ENCODE measurements around the gene HAND1.

The HAND1 gene

DNA sequence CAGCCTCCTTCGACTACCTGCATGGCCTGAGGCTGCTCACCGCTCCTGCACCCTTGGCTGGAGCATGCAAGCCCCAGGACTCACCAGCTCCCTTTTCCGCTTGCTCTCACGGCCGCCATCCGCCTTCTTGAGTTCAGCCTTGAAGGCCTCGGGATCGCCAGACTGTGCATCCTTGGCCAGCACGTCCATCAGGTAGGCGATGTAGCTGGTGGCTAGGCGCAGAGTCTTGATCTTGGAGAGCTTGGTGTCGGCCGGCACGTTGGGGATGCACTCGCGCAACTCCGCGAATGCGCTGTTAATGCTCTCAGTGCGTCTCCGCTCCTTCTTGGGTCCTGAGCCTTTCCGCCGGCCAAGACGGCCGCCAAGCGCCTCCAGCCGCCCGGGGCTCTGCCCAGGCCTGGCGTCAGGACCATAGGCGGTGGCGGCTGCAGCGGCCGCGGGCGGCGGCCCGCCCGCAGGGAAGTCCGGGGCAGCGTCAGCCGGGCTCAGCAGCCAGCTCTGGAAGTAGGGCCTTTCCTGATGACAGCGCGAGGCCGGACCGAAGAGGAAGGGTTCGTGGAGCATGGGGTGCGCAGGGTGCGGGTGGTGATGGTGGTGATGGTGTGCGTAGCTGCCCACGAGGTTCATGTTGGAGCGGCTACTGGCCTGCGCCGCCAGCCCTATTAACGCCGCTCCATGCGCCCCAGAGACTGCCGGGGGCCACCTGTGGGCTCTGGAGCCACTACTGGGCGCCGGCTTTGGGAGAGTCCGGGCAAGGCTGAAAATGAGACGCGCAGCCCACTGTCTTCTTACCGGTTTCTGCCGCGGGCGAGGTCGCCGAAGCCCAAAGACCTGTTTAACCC lies 424 bp downstream of the HAND1 start:
- no peak for DNase-seq

GRCh38 chr5:154476354-154477205 lies 1.4 kb downstream of the HAND1 start:
- DNase-seq: no peak

GRCh38 chr5:154475591-154476353 lies 2.3 kb downstream of the HAND1 start:
- DNase-seq: no peak

- no peak for DNase-seq
Observed at GRCh38 chr5:154474396-154475334, 3.4 kb downstream of the HAND1 start.

GRCh38 chr5:154473581-154474283 lies 4.3 kb downstream of the HAND1 start:
- no peak for DNase-seq

- no peak for DNase-seq
Observed at GRCh38 chr5:154472871-154473580, 5.0 kb downstream of the HAND1 start.

DNA sequence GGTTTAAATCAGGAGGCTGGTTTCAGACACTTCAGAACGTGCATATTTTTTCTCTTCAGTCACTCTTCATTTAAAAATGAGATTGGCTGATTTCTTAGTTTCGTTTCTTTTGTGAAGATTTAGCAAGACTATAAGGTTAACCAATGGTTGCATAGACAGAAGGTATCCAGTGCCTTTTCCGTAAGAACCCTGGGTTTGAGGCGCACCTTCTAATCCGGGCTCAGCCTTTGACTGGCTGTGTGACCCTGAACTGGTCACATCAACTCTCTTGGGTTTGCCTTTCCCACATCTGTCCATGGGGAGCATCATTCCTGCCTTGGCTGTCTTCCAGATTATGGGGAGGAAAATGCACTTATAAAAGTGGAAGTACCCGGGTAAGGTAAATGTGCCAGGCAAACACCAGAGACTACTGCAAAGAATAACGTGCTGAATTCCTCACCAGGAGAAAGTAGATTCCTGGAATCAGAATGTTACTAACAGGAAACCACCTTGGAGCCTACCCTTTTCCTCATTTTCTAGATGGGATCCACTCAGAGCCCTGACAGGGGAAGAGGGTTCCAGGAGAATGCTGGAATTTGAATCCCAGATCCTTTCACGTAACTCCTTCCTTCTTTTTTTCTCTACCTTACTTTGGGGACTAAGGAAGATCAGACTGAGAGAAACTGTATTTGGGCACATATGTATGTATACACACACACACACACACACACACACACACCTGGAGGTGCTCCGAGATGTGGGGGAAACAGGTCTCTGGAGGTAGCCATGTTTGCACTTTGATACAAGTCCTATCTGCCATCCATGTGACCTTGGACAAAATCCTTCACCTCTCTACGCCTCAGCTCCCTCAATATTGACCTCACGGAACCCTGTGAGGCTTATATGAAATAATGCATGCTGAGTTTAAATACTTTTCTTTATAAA lies 6.8 kb downstream of the HAND1 start:
- no peak for DNase-seq

- no peak for DNase-seq
Observed at GRCh38 chr5:154470137-154470536, 7.9 kb downstream of the HAND1 start.

DNA sequence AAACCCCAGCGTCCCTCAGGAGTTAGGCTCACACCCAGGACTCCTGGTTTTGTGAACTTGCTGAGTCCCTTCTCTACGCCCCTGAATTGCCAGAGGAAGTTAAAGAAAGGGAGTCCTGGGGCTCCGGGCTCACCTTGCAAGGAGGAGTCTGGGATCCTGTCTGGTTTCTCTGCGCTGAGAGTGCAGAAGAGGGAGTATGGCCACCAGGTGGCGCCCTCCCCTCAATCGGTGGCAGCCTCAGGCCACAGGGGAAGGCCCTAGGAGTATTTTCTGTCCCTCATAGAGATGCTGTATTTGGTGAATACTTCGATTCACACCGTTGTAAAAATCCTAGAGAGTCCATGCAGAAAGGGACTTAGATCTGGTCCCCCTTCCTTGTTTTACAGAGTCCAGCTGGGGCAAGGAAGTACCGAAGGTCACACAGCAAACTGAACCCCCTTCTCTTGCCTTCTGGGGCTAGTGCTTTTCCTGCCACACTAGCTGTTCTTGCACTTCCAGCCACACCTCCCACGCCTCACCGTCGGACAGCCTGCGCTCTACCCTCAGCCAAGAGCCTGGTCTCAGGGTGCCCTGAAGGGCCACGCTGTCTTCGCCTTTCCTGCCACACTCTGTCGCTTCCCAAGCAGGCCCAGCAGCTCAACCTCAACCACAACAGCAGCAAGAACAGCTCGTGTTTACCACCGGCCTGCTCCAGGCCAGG lies 10.2 kb downstream of the HAND1 start:
- DNase-seq: peak; percentile 50

DNA sequence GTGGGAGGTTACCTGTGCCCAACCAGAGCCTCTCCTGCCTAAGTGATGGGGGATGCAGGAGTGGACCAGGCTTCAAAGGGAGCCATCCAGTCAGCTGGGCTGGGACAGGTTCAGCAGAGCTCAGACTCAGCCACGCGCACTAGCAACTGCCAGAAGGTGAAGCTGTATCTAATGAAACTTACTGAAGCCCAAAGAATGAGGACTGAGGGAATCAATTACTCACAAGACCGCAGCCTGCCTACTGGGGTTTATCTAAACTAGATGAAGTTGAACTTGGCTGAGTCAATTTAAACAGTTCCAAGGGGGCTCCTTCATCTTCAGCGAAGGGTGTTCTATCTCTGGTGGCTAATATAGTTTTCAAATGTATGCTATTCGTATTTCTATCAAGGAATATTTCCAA lies 11.4 kb downstream of the HAND1 start:
- DNase-seq: no peak

DNA sequence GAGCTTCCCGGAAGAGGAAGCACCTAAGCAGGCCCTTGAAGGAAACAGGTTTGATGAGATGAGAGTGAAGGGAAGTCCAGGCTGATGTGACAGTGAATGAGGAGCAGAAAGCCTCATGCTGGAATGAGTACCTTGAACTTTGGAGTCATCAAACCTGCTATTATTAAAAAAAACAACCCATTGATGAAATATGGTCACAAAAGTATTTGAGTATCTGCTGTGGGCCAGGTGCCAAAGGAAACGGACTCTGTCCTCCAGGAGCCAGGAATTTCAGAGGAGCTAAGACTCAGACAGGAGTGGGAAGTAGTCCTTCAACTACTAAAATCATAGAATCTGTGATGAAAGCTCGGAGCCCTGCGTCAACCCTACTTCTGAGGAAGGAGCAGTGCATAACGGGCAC lies 11.9 kb downstream of the HAND1 start:
- no peak for DNase-seq

- peak; percentile 30 for DNase-seq
Observed at GRCh38 chr5:154465169-154465568, 12.9 kb downstream of the HAND1 start.

DNA sequence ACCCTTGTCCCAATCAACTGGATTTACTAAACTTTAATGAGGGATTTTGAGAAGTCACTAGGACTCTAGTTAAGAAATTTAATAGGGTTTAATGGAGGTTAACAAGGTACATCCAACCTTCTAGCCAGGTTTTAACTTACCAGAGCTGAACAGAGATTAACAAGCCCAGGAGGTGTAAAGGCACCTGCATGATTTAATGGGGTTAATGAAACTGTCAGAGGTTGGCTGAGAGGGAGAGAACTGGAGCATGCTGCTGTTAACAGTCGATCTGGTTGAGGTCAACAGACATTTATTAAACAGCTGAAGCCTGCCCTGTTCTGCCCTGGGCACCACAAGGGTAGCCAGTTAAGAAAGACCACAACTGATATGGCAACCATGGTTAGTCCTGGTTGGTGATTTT lies 13.6 kb downstream of the HAND1 start:
- no peak for DNase-seq

DNA sequence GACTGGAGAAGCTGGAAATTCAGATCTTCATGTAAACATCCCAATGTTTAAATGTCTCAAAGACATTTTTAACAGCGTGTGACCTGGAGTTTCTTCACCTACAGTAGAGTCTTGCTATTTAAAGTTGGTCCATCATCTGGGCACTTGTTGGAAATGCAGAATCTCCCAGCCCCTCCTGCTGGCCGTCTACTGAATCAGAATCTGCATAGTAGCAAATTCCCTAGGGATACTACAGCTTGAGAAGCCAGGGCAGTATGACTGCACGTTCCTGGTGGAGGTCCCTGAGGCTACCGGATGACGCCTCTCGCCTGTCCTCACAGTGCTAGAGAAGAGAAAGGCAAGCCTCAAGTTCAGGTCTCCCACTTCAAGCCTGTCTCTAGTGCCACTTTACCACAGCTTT lies 16.5 kb downstream of the HAND1 start:
- no peak for DNase-seq

GRCh38 chr5:154460172-154460571 lies 17.9 kb downstream of the HAND1 start:
- no peak for DNase-seq

DNA sequence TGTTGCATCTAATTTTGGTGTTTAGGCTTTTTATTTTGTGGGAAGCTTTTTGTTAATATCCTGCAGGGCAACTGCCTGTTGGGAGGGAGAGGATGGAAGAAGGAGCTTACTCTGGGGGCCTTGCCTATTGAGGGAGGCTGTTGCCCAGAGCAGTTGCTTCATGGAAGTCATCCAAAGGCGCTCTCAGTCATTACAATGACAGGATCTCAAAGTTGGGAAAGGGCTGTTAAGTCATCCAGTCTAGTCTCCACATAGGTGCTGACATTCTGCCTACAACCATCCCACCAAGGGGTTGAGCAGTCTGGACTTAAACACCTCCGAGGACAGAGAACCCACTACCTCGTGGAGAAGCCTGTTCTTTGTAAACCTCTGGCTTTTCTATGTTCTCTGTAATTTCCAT lies 19.0 kb downstream of the HAND1 start:
- DNase-seq: no peak

DNA sequence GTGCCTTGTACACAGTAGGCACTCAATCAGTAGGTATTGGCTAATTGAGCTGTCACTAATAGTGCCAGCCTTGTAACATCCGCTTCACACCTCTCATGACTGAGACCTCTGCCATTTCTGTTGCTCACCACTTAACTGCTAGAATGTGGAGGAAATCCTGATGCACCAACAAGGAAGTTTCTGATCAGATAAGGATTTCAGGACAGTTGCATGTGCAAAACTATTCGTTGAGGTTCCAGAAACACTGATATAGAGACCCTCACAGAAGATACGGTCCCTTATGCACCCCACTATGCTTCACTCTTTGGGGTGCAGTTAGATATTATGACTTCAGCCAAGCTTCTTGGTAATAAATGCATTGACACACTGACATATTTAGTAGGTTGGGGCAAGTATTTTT lies 21.5 kb downstream of the HAND1 start:
- DNase-seq: no peak

DNA sequence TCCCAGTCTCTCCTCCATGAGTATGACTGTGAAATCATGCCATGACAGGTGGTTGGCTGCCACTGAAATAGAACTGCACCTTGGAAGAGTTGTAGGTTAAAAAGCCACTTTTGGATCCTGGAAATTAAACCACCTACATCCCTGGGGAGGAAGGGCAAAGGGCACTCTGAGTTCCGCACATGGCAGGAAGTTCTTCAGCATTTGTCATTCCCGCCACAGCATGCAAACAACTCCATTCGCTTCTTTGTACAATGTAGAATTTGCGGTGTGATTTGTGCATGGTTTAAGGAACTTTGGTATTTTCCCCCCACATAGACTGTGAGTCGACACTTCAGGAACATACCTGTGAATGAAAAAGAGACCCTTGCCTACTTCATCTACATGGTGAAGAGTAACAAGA lies 22.4 kb downstream of the HAND1 start:
- no peak for DNase-seq

DNA sequence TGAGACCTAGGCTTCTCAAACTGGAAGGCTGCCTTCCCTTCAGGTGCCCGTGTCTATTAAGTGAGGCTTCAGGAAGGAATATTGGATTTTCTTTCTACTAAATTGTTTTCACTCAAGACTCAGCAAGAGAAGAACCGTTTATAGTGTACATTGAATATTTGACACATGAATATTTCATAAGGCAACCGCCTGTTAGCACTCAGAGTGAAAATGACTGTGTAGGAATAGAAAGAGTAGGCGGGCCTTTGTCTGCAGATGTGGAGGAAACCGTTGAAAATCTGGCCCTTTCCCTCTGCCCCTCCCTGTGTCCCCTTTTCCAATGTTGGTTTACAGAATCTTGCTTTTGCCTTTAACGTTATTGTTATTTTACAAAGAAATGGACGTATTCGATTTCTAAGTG lies 26.1 kb downstream of the HAND1 start:
- DNase-seq: no peak
